Activated gamma-delta T cell (primary cell): ENCODE results near the gene CACNA2D1.
"Not testable (repeated sequence)": the region's sequence is repeated elsewhere in the genome, so short reads cannot be mapped to it uniquely, and the experiment has no call there.

Experiments
- DNase-seq: peaks from one replicate; lab custom pipeline; 2025; lab: John Stamatoyannopoulos, UW

CACNA2D1 gene

GRCh38 chr7:82039621-82040020, 404.0 kb downstream of the CACNA2D1 start:
- DNase-seq: no peak

- no peak for DNase-seq
Observed at GRCh38 chr7:82036146-82036886, 407.3 kb downstream of the CACNA2D1 start.

GRCh38 chr7:82035456-82035855, 408.1 kb downstream of the CACNA2D1 start:
- no peak for DNase-seq

- no peak for DNase-seq
Observed at GRCh38 chr7:82032901-82033300, 410.7 kb downstream of the CACNA2D1 start.

- DNase-seq: no peak
Observed at GRCh38 chr7:82029236-82029913, 414.2 kb downstream of the CACNA2D1 start.

GRCh38 chr7:82028097-82028496, 415.5 kb downstream of the CACNA2D1 start:
- no peak for DNase-seq

GRCh38 chr7:82021713-82022112, 421.9 kb downstream of the CACNA2D1 start:
- DNase-seq: no peak

GRCh38 chr7:82021036-82021435, 422.5 kb downstream of the CACNA2D1 start:
- no peak for DNase-seq

GRCh38 chr7:82019551-82020475, 423.8 kb downstream of the CACNA2D1 start:
- DNase-seq: no peak

GRCh38 chr7:82018226-82018625, 425.4 kb downstream of the CACNA2D1 start:
- no peak for DNase-seq

- no peak for DNase-seq
Observed at GRCh38 chr7:82017334-82017943, 426.1 kb downstream of the CACNA2D1 start.

GRCh38 chr7:82015751-82016150, 427.8 kb downstream of the CACNA2D1 start:
- no peak for DNase-seq

- not testable (repeated sequence) for DNase-seq
Observed at GRCh38 chr7:82014574-82014973, 429.0 kb downstream of the CACNA2D1 start.

- DNase-seq: no peak
Observed at GRCh38 chr7:82012453-82012852, 431.1 kb downstream of the CACNA2D1 start.

- no peak for DNase-seq
Observed at GRCh38 chr7:82010416-82010815, 433.2 kb downstream of the CACNA2D1 start.

- no peak for DNase-seq
Observed at GRCh38 chr7:82007315-82007714, 436.3 kb downstream of the CACNA2D1 start.

GRCh38 chr7:82005056-82005455, 438.5 kb downstream of the CACNA2D1 start:
- no peak for DNase-seq

- DNase-seq: no peak
Observed at GRCh38 chr7:81993186-81993585, 450.4 kb downstream of the CACNA2D1 start.

GRCh38 chr7:81990395-81990794, 453.2 kb downstream of the CACNA2D1 start:
- DNase-seq: no peak

GRCh38 chr7:81986723-81987470, 456.7 kb downstream of the CACNA2D1 start:
- DNase-seq: no peak

GRCh38 chr7:81983406-81983805, 460.2 kb downstream of the CACNA2D1 start:
- DNase-seq: no peak
